Fibroblast of gingiva (primary cell): ENCODE data around the gene DNAJC21.
"Not testable (repeated sequence)": the region's sequence is repeated elsewhere in the genome, so short reads cannot be mapped to it uniquely, and the experiment has no call there.

Experiments
- DNase-seq: peaks from one replicate; pipeline ENCODE4 v3.0.0-alpha.2; 2011; ENCODE audit warnings: low read depth

The DNAJC21 gene

GRCh38 chr5:34929134-34929719, at the start of gene DNAJC21:
Gene DNAJC21, plus strand, starts transcription at chr5:34929559. Its CDS starts 261 bp downstream, at chr5:34929820.
- peak; percentile 98 for DNase-seq

- DNase-seq, result no peak
Observed at GRCh38 chr5:34881246-34881645, 48.1 kb upstream of the DNAJC21 start.

- DNase-seq, result no peak
Observed at GRCh38 chr5:34886392-34887119, 42.8 kb upstream of the DNAJC21 start.

- no peak for DNase-seq
Observed at GRCh38 chr5:34889394-34889793, 40.0 kb upstream of the DNAJC21 start.

- DNase-seq, result peak; percentile 98
Observed at GRCh38 chr5:34891981-34892380, 37.4 kb upstream of the DNAJC21 start.

- no peak for DNase-seq
Observed at GRCh38 chr5:34892414-34892813, 36.9 kb upstream of the DNAJC21 start.

GRCh38 chr5:34894716-34895115, 34.6 kb upstream of the DNAJC21 start:
- no peak for DNase-seq

- peak; percentile 68 for DNase-seq
Observed at GRCh38 chr5:34895641-34896419, 33.5 kb upstream of the DNAJC21 start.

GRCh38 chr5:34897646-34898045, 31.7 kb upstream of the DNAJC21 start:
- DNase-seq, result no peak

GRCh38 chr5:34898258-34898895, 31.0 kb upstream of the DNAJC21 start:
- peak; percentile 65 for DNase-seq

GRCh38 chr5:34899066-34899465, 30.3 kb upstream of the DNAJC21 start:
- no peak for DNase-seq

- DNase-seq, result no peak
Observed at GRCh38 chr5:34900652-34901051, 28.7 kb upstream of the DNAJC21 start.

- DNase-seq, result no peak
Observed at GRCh38 chr5:34903260-34903659, 26.1 kb upstream of the DNAJC21 start.

- no peak for DNase-seq
Observed at GRCh38 chr5:34905564-34905963, 23.8 kb upstream of the DNAJC21 start.

GRCh38 chr5:34913072-34913471, 16.3 kb upstream of the DNAJC21 start:
- DNase-seq, result peak; percentile 89

GRCh38 chr5:34914671-34915138, 14.7 kb upstream of the DNAJC21 start:
- peak; percentile 20 for DNase-seq

GRCh38 chr5:34915139-34915855, 14.1 kb upstream of the DNAJC21 start, which contains the start of the genes BRIX1 and RAD1:
Gene BRIX1, plus strand, starts transcription at chr5:34915711. Its CDS starts 28 bp downstream, at chr5:34915739.
Gene RAD1, minus strand, starts transcription at chr5:34915504. Its CDS starts 612 bp downstream, at chr5:34914892.
- peak; percentile 97 for DNase-seq

GRCh38 chr5:34915856-34916192, 13.5 kb upstream of the DNAJC21 start:
- DNase-seq, result no peak

- no peak for DNase-seq
Observed at GRCh38 chr5:34916518-34916917, 12.8 kb upstream of the DNAJC21 start.

GRCh38 chr5:34918025-34918424, 11.3 kb upstream of the DNAJC21 start:
- no peak for DNase-seq

- no peak for DNase-seq
Observed at GRCh38 chr5:34919077-34919476, 10.3 kb upstream of the DNAJC21 start.

- not testable (repeated sequence) for DNase-seq
Observed at GRCh38 chr5:34923256-34923655, 6.1 kb upstream of the DNAJC21 start.
